ENCODE measurements around the gene KLF2. TPM values are rescaled to one million over a fixed set of nuclear protein-coding genes. Genes with fewer than 3 reads are reported as not detected.
A peak's percentile ranks its signal among the peaks of the same experiment; 100 is the strongest.

The KLF2 gene
- total RNA-seq, 1 experiment from 2014 or later, result 6.6 TPM

DNA sequence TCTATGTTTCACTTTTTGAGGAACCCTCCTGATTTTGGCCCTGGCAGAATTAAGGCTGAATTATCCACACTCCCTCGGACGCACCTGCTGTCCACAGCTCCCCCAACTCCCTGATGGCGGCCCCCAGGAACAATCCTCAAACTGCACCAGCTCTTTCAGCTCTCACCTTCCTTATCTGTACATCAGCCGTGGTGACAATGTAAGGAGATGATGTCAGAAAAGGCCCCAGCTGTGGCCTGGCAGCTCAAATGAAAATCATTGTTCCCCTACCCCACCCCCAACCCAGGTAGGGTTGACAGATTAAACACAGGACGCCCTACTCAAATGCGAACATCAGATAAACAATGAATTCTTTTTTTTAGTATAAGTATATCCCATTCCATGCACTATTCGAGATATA is 35.0 kb upstream of the KLF2 start:
- no peaks in the 10 kb centered on the region for H3F3A ChIP-seq (ENCODE audit: low read length, unreplicated experiment)
- H3K9ac ChIP-seq (ENCODE audit: low read length), result no peak overlapping the region
- H3K27ac ChIP-seq (ENCODE audit: low read length), result no peak overlapping the region
- TF ChIP-seq EZH2phosphoT487 (IDR thresholded peaks at IDR 0.05; ENCODE audit: borderline replicate concordance, low read length) (no peak), CTCF (conservative IDR thresholded peaks at IDR 0.05; ENCODE audit: low read depth, low read length) (no peak), EZH2 (IDR thresholded peaks at IDR 0.05; ENCODE audit: low read length, unreplicated experiment) (no peak)
- intact Hi-C loops (cut with micrococcal nuclease), result no loop called here
- no peaks in the 10 kb centered on the region for H3K9me2 ChIP-seq (replicated peaks; ENCODE audit: low read length)
- POLR2A ChIA-PET (ENCODE audit: unreplicated experiment), result no interaction called here
- ATAC-seq, result no peak
- peaks cover 25% of the 10 kb centered on the region for H3K4me1 ChIP-seq (ENCODE audit: insufficient read depth, low read length)
- H3K27me3 ChIP-seq (ENCODE audit: low read length), result no peaks in the 10 kb centered on the region
- H3K4me2 ChIP-seq (ENCODE audit: low read length), result no peak overlapping the region
- H2AFZ ChIP-seq (ENCODE audit: low read length), result no peak overlapping the region
- no peaks in the 10 kb centered on the region for H3K9me3 ChIP-seq (ENCODE audit: low read length)
- H3K36me3 ChIP-seq (ENCODE audit: low read depth, low read length), result no peaks in the 10 kb centered on the region
- DNase-seq, result no peak
- no peaks in the 10 kb centered on the region for H4K20me1 ChIP-seq (ENCODE audit: low read length)
- CTCF ChIA-PET, result no interaction called here
- H3K4me3 ChIP-seq (ENCODE audit: low read length), result no peak overlapping the region
- BruUV-seq (replicated peaks), result no TSS peak
- H3K79me2 ChIP-seq (ENCODE audit: low read length), result no peaks in the 10 kb centered on the region

- H3K9me2 ChIP-seq (replicated peaks; ENCODE audit: low read length), result no peaks in the 10 kb centered on the region
- H3K27ac ChIP-seq (ENCODE audit: low read length), result no peak overlapping the region
- peaks cover 25% of the 10 kb centered on the region for H3K4me1 ChIP-seq (ENCODE audit: insufficient read depth, low read length)
- H3K9me3 ChIP-seq (ENCODE audit: low read length), result no peaks in the 10 kb centered on the region
- H3K9ac ChIP-seq (ENCODE audit: low read length), result no peak overlapping the region
- H4K20me1 ChIP-seq (ENCODE audit: low read length), result no peaks in the 10 kb centered on the region
- BruUV-seq (replicated peaks), result no TSS peak
- TF ChIP-seq EZH2 (IDR thresholded peaks at IDR 0.05; ENCODE audit: low read length, unreplicated experiment) (no peak), CTCF (conservative IDR thresholded peaks at IDR 0.05; ENCODE audit: low read depth, low read length) (no peak), EZH2phosphoT487 (IDR thresholded peaks at IDR 0.05; ENCODE audit: borderline replicate concordance, low read length) (no peak)
- H3K4me2 ChIP-seq (ENCODE audit: low read length), result no peak overlapping the region
- no peaks in the 10 kb centered on the region for H3K36me3 ChIP-seq (ENCODE audit: low read depth, low read length)
- H3K4me3 ChIP-seq (ENCODE audit: low read length), result no peak overlapping the region
- no peak overlapping the region for H2AFZ ChIP-seq (ENCODE audit: low read length)
- ChIA-PET POLR2A (ENCODE audit: unreplicated experiment) (no interaction called here), CTCF (no interaction called here)
- DNase-seq (no peak), ATAC-seq (no peak)
- no peaks in the 10 kb centered on the region for H3F3A ChIP-seq (ENCODE audit: low read length, unreplicated experiment)
- H3K27me3 ChIP-seq (ENCODE audit: low read length), result no peaks in the 10 kb centered on the region
- intact Hi-C loops (cut with micrococcal nuclease), result no loop called here
- no peaks in the 10 kb centered on the region for H3K79me2 ChIP-seq (ENCODE audit: low read length)
Measured at GRCh38 chr19:16290692-16291091, 33.9 kb upstream of the KLF2 start.

GRCh38 chr19:16293118-16294091 is 31.2 kb upstream of the KLF2 start:
- Histone ChIP-seq H3F3A (ENCODE audit: low read length, unreplicated experiment) (no peaks in the 10 kb centered on the region), H3K4me1 (ENCODE audit: insufficient read depth, low read length) (peaks cover 33% of the 10 kb centered on the region), H3K79me2 (ENCODE audit: low read length) (no peaks in the 10 kb centered on the region), H3K9me2 (replicated peaks; ENCODE audit: low read length) (no peaks in the 10 kb centered on the region), H3K9ac (ENCODE audit: low read length) (peak overlapping the region; percentile 68), H3K27me3 (ENCODE audit: low read length) (no peaks in the 10 kb centered on the region), H3K4me3 (ENCODE audit: low read length) (peak overlapping the region; percentile 64), H3K27ac (ENCODE audit: low read length) (peak overlapping the region; percentile 82), H4K20me1 (ENCODE audit: low read length) (no peaks in the 10 kb centered on the region), H3K4me2 (ENCODE audit: low read length) (peak overlapping the region; percentile 94), H3K9me3 (ENCODE audit: low read length) (no peaks in the 10 kb centered on the region), H2AFZ (ENCODE audit: low read length) (peak overlapping the region; percentile 80), H3K36me3 (ENCODE audit: low read depth, low read length) (no peaks in the 10 kb centered on the region)
- POLR2A ChIA-PET (ENCODE audit: unreplicated experiment), result interaction anchor here (0.6 to 1.1 kb wide), 2 partner anchors 14 to 31 kb away, joined by 5 to 6 read pairs; partner anchors contain the start of gene KLF2
- ATAC-seq (peak; percentile 82), DNase-seq (peak; percentile 90)
- CTCF ChIA-PET, result interaction anchor here (0.5 kb wide), 1 partner anchor 45 kb away, joined by 3 read pairs; no protein-coding TSS in a partner anchor
- no peak for TF ChIP-seq EZH2phosphoT487 (IDR thresholded peaks at IDR 0.05; ENCODE audit: borderline replicate concordance, low read length)
- no peak for TF ChIP-seq CTCF (conservative IDR thresholded peaks at IDR 0.05; ENCODE audit: low read depth, low read length)
- no peak for TF ChIP-seq EZH2 (IDR thresholded peaks at IDR 0.05; ENCODE audit: low read length, unreplicated experiment)
- intact Hi-C loops (cut with micrococcal nuclease), result loop anchor here (1.0 to 2.0 kb wide), 2 partner anchors 14 to 31 kb away; partner anchors contain the start of gene KLF2
- TSS peak; percentile 64 for BruUV-seq (replicated peaks)

Measured in PC-3 (cell line).